ENCODE results near the gene CREB3L4.

GRCh38 chr1:153953859-153954365, 13.8 kb upstream of the CREB3L4 start:
- TF ChIP-seq EZH2 (IDR thresholded peaks at IDR 0.05; ENCODE audit: insufficient read depth, poor library complexity, severe bottlenecking) (no peak), EZH2phosphoT487 (IDR thresholded peaks at IDR 0.05; ENCODE audit: insufficient read depth, low read depth) (no peak)

Measured in GM23248 (cell line).